Mesenchymal stem cell (in vitro differentiated cells and primary cell): ENCODE data around the gene POLDIP3.

Source experiments
- DNase-seq: peaks from one replicate; pipeline ENCODE4 v3.0.0-alpha.2; 2013
- H2AFZ ChIP-seq: one replicate; pipeline ENCODE4 v1.6.1; 2013; ENCODE audit warnings: low read depth, mild to moderate bottlenecking, control low read depth, inconsistent platforms, low read length, moderate library complexity
- H2AK5ac ChIP-seq: 2 replicates; pipeline ENCODE4 v1.6.1; 2013; ENCODE audit warnings: low read length, moderate library complexity, mild to moderate bottlenecking, inconsistent platforms; ENCODE audit not compliant: severe bottlenecking
- H2BK120ac ChIP-seq: one replicate; pipeline ENCODE4 v1.6.1; 2013; ENCODE audit warnings: low read depth, mild to moderate bottlenecking, inconsistent platforms, low read length, moderate library complexity
- H2BK12ac ChIP-seq, 2 experiments: one replicate each; pipeline ENCODE4 v1.6.1; 2013; ENCODE audit warnings: inconsistent platforms in 2 of 2, low read length in 2 of 2, mild to moderate bottlenecking in 2 of 2, moderate library complexity in 2 of 2, control low read depth in 1 of 2
- H2BK15ac ChIP-seq: one replicate; pipeline ENCODE4 v1.6.1; 2013; ENCODE audit warnings: mild to moderate bottlenecking, low read depth, inconsistent platforms; ENCODE audit not compliant: poor library complexity, severe bottlenecking
- H2BK5ac ChIP-seq: 2 replicates; pipeline ENCODE4 v1.6.1; 2013; ENCODE audit warnings: low read depth, mild to moderate bottlenecking, low read length, control low read depth, inconsistent platforms; ENCODE audit not compliant: poor library complexity, severe bottlenecking
- H3K14ac ChIP-seq, 2 experiments: one replicate each; pipeline ENCODE4 v1.6.1; 2013; ENCODE audit warnings: inconsistent platforms in 2 of 2, low read length in 2 of 2, control low read depth in 1 of 2, mild to moderate bottlenecking in 1 of 2, moderate library complexity in 1 of 2
- H3K18ac ChIP-seq, 2 experiments: one replicate each; pipeline ENCODE4 v1.6.1; 2013; ENCODE audit warnings: inconsistent platforms in 2 of 2, low read length in 2 of 2, control low read depth in 1 of 2, low read depth in 1 of 2, mild to moderate bottlenecking in 1 of 2
- H3K23ac ChIP-seq, 2 experiments: one replicate each; pipeline ENCODE4 v1.6.1; 2013; ENCODE audit warnings: inconsistent platforms in 2 of 2, low read length in 2 of 2, mild to moderate bottlenecking in 2 of 2, moderate library complexity in 2 of 2, control low read depth in 1 of 2
- H3K27ac ChIP-seq: 2 replicates; pipeline ENCODE4 v1.5.1; 2013; ENCODE audit warnings: mild to moderate bottlenecking, moderate library complexity, low read length, control low read depth, inconsistent platforms; ENCODE audit not compliant: poor library complexity, severe bottlenecking
- H3K27me3 ChIP-seq, 2 experiments: 2 replicates each; pipeline versions ENCODE4 v1.6.1 to v1.7.0; 2013; ENCODE audit warnings: low read length in 2 of 2, mild to moderate bottlenecking in 2 of 2, moderate library complexity in 2 of 2, control low read depth in 1 of 2, inconsistent platforms in 1 of 2; ENCODE audit not compliant: control insufficient read depth in 1 of 2, insufficient read depth in 1 of 2
- H3K36me3 ChIP-seq, 2 experiments: 2 replicates each; pipeline versions ENCODE4 v1.6.1 to v1.7.0; 2013; ENCODE audit warnings: low read length in 2 of 2, control low read depth in 1 of 2, inconsistent platforms in 1 of 2, low read depth in 1 of 2, mild to moderate bottlenecking in 1 of 2; ENCODE audit not compliant: insufficient read depth in 2 of 2, control insufficient read depth in 1 of 2
- H3K4ac ChIP-seq, 2 experiments: one replicate each; pipeline ENCODE4 v1.6.1; 2013; ENCODE audit warnings: inconsistent platforms in 2 of 2, low read length in 2 of 2, mild to moderate bottlenecking in 2 of 2, moderate library complexity in 2 of 2, control low read depth in 1 of 2, low read depth in 1 of 2
- H3K4me1 ChIP-seq: 2 replicates; pipeline ENCODE4 v1.6.1; 2013; ENCODE audit warnings: low read depth, low read length, control low read depth; ENCODE audit not compliant: control insufficient read depth, insufficient read depth
- H3K4me2 ChIP-seq: 2 replicates; pipeline ENCODE4 v1.6.1; 2013; ENCODE audit warnings: low read length, mild to moderate bottlenecking, inconsistent platforms; ENCODE audit not compliant: poor library complexity, severe bottlenecking
- H3K4me3 ChIP-seq, 2 experiments: 2 replicates each; pipeline versions ENCODE4 v1.5.1 to v1.7.0; 2013; ENCODE audit warnings: low read length in 2 of 2, mild to moderate bottlenecking in 2 of 2, control low read depth in 1 of 2, low read depth in 1 of 2; ENCODE audit not compliant: insufficient read depth in 1 of 2
- H3K79me1 ChIP-seq: replicated peaks from 2 replicates; pipeline ENCODE4 v1.6.1; 2013; ENCODE audit warnings: mild to moderate bottlenecking, control low read depth, low read length, inconsistent platforms; ENCODE audit not compliant: poor library complexity, severe bottlenecking
- H3K9ac ChIP-seq: 2 replicates; pipeline ENCODE4 v1.7.0; 2013; ENCODE audit warnings: mild to moderate bottlenecking, low read length, moderate library complexity
- H3K9me3 ChIP-seq: 2 replicates; pipeline ENCODE4 v1.7.0; 2013; ENCODE audit warnings: mild to moderate bottlenecking, low read length; ENCODE audit not compliant: control insufficient read depth
- H4K8ac ChIP-seq: one replicate; pipeline ENCODE4 v1.6.1; 2013; ENCODE audit warnings: inconsistent platforms, mild to moderate bottlenecking, low read length, moderate library complexity
- H4K91ac ChIP-seq: one replicate; pipeline ENCODE4 v1.6.1; 2013; ENCODE audit warnings: mild to moderate bottlenecking, low read length, inconsistent platforms
- WGBS: methylation state at CpG from one replicate; pipeline ENCODE4 v1.1.7; 2013; ENCODE audit warnings: mixed read lengths; 5-methylcytosine and 5-hydroxymethylcytosine counted together

The POLDIP3 gene

DNA sequence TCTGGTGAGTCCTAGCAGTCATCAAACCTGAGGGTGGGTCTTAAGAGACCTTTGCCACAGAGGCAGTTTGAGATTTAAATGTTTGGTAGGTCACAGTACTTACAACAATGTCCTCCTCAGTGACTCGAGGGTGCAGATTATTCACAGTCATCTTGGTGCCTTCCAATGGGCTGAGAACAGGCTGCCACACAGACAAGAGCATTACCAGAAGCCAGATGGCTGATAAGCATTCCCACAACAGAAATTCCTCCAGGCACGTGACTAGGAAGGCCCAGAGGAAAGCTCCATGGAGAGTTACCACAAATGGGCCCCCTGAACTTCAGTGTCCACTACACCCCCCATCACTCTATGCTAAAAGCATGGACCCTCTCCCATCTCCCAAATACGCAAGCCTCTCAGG is 19.2 kb downstream of the POLDIP3 start:
- H3K4me2 ChIP-seq, result no peak overlapping the region
- no peak overlapping the region for H2BK5ac ChIP-seq
- no peak overlapping the region for H2AFZ ChIP-seq

DNA sequence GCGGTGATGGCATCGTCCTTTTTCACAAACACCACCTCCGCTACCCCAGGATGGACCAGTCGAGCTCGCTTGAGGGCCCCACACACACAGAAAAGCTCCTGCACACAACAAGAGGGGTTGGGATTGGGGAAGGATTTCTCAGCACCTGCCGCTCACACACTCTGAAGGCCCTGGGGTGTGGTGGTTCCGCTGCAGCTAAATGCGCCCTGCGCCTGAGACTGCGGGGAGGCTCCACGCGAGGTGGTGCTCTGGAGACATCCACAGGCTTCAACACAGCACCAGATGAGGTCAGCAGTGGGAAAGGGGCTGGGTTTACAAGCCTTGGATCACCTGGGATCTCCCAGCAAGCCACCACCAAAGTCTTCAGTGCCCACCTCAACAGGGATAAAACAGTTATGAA is 22.7 kb downstream of the POLDIP3 start:
- Histone ChIP-seq H2BK120ac (no peak overlapping the region), H3K18ac (no peak overlapping the region), H3K4ac (no peak overlapping the region), H3K79me1 (peaks cover 33% of the 10 kb centered on the region), H3K4me2 (no peak overlapping the region), H2AK5ac (no peak overlapping the region), H2BK5ac (no peak overlapping the region), H3K23ac (no peak overlapping the region), H3K9me3 (no peaks in the 10 kb centered on the region), H4K8ac (no peak overlapping the region), H3K4me1 (peaks cover under 1% of the 10 kb centered on the region), H2AFZ (no peak overlapping the region), H3K27me3 (no peaks in the 10 kb centered on the region), H3K27ac (no peak overlapping the region), H3K36me3 (peaks cover 65 to 92% of the 10 kb centered on the region in 2 experiments), H2BK12ac (no peak overlapping the region), H2BK15ac (no peak overlapping the region), H3K14ac (no peak overlapping the region), H3K9ac (no peak overlapping the region), H3K4me3 (no peak overlapping the region), H4K91ac (no peak overlapping the region)
- no peak for DNase-seq
- WGBS, result 94% methylated on average over 12 of the region's 12 CpGs

More for the DNA sequence above, 19.2 kb downstream of the POLDIP3 start:
- Histone ChIP-seq H2BK15ac (no peak overlapping the region), H3K9ac (no peak overlapping the region), H3K4ac (no peak overlapping the region), H2BK120ac (no peak overlapping the region), H3K79me1 (peaks cover 26% of the 10 kb centered on the region), H2BK12ac (no peak overlapping the region), H3K4me1 (peaks cover 16% of the 10 kb centered on the region), H3K27ac (no peak overlapping the region), H3K18ac (no peak overlapping the region), H3K36me3 (peaks cover 66 to 90% of the 10 kb centered on the region in 2 experiments), H2AK5ac (no peak overlapping the region), H3K9me3 (no peaks in the 10 kb centered on the region), H3K27me3 (no peaks in the 10 kb centered on the region), H4K8ac (no peak overlapping the region), H3K4me3 (no peak overlapping the region), H3K14ac (no peak overlapping the region), H4K91ac (no peak overlapping the region), H3K23ac (no peak overlapping the region)
- DNase-seq, result peak; percentile 85
- WGBS, result 72% methylated on average over 3 of the region's 3 CpGs

DNA sequence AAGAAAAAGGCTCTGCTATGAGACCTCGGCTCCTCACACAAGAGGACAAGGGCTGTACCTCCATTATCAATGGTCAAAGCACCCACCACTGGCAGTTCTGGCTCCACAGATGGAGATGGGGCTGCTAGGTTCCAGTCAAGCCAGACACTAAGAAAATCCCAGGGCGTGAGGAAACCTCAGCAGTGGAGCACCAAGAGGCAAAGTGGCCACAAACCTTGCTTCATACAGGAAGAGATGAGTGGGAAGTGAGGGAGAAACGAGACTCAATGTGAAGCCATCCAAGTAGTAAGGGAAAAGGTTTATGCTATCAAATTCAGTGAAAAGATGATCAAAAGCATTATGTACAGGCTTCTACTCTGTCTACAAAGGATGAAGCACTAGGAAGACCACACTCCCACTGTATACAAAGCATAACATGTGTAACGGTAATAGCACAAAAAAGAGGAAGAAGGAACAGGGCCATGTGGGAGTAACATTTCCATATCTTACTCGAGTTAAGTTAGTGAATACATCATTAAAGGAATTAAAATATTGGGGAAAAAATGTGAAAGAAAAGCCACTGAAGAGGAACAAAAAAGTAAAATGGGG is 27.0 kb downstream of the POLDIP3 start:
- no peaks in the 10 kb centered on the region for H3K4me1 ChIP-seq
- no peak overlapping the region for H4K91ac ChIP-seq
- H3K4me3 ChIP-seq, result no peak overlapping the region
- peaks cover 43% of the 10 kb centered on the region for H3K79me1 ChIP-seq
- 97% methylated on average over 5 of the region's 5 CpGs for WGBS
- H2BK15ac ChIP-seq, result no peak overlapping the region
- H3K27me3 ChIP-seq, result no peaks in the 10 kb centered on the region
- H2AK5ac ChIP-seq, result no peak overlapping the region
- H3K18ac ChIP-seq, result no peak overlapping the region
- no peak overlapping the region for H4K8ac ChIP-seq
- no peak overlapping the region for H3K27ac ChIP-seq
- no peak overlapping the region for H3K9ac ChIP-seq
- no peak overlapping the region for H3K4me2 ChIP-seq
- no peak overlapping the region for H2AFZ ChIP-seq
- no peak overlapping the region for H2BK12ac ChIP-seq
- no peak overlapping the region for H3K23ac ChIP-seq
- no peak overlapping the region for H3K4ac ChIP-seq
- no peak for DNase-seq
- no peak overlapping the region for H3K14ac ChIP-seq
- peaks cover 73 to 91% of the 10 kb centered on the region in 2 experiments for H3K36me3 ChIP-seq
- H2BK5ac ChIP-seq, result no peak overlapping the region
- H2BK120ac ChIP-seq, result no peak overlapping the region
- no peaks in the 10 kb centered on the region for H3K9me3 ChIP-seq

DNA sequence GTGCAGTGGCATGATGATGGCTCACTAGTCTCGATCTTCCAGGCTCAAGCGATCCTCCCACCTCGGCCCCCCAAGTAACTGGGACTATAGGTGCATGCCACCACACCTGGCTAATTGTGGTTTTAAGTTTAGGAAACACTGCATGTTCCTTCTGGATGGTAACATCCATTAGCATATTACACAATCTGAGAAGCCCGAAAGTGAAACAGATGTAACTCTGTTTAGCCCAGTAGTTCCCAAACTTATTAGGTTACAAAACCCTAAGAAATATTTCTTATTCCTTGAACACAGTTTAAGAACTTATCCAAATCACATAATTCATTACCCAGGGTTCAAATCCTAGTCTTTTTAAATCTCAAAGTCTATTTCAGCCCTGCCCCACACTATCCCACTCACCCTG is 28.3 kb downstream of the POLDIP3 start:
- H3K9ac ChIP-seq, result no peak overlapping the region
- H3K14ac ChIP-seq, result no peak overlapping the region
- no peak overlapping the region for H2BK12ac ChIP-seq
- no peaks in the 10 kb centered on the region for H3K9me3 ChIP-seq
- no peak overlapping the region for H2BK5ac ChIP-seq
- peaks cover 2% of the 10 kb centered on the region for H3K4me1 ChIP-seq
- H4K91ac ChIP-seq, result no peak overlapping the region
- DNase-seq, result no peak
- H3K36me3 ChIP-seq, result peaks cover 69 to 82% of the 10 kb centered on the region in 2 experiments
- H3K4ac ChIP-seq, result no peak overlapping the region
- no peak overlapping the region for H3K27ac ChIP-seq
- H3K27me3 ChIP-seq, result no peaks in the 10 kb centered on the region
- peaks cover 40% of the 10 kb centered on the region for H3K79me1 ChIP-seq
- no peak overlapping the region for H2BK15ac ChIP-seq
- no peak overlapping the region for H2AK5ac ChIP-seq
- H4K8ac ChIP-seq, result no peak overlapping the region
- WGBS, result 95% methylated on average over 4 of the region's 4 CpGs
- H3K18ac ChIP-seq, result no peak overlapping the region
- H3K23ac ChIP-seq, result no peak overlapping the region
- H2BK120ac ChIP-seq, result no peak overlapping the region
- no peak overlapping the region for H3K4me2 ChIP-seq
- H3K4me3 ChIP-seq, result no peak overlapping the region
- H2AFZ ChIP-seq, result no peak overlapping the region
